CD4-positive, alpha-beta memory T cell (primary cell): ENCODE results near the gene SATB2. TPM values are rescaled to one million over a fixed set of nuclear protein-coding genes. Genes with fewer than 3 reads are reported as not detected.

ENCODE experiments used
- CTCF ChIA-PET: fragments of 350-600 bp; sonication (Branson Sonifier 250); formaldehyde crosslinking; loops from one replicate; lab custom pipeline; 2021; ENCODE audit warnings: inconsistent platforms; ENCODE audit not compliant: partially characterized antibody; lab: Charles Lee
- POLR2A ChIA-PET: fragments of 350-600 bp; sonication (Branson Sonifier 250); formaldehyde crosslinking; loops from one replicate; lab custom pipeline; 2021; ENCODE audit not compliant: partially characterized antibody; lab: Charles Lee
- DNase-seq, 5 donors: peaks; one replicate each; pipeline versions ENCODE4 v3.0.0 to v3.0.0-alpha.2; 2020 to 2022; ENCODE audit warnings: mixed read lengths in 1 of 5
- H3K27ac ChIP-seq: one replicate; pipeline ENCODE4 v1.7.0; 2013; ENCODE audit warnings: low read depth, low read length
- H3K27me3 ChIP-seq: 2 replicates; pipeline ENCODE4 v1.7.0; 2013; ENCODE audit warnings: mild to moderate bottlenecking, low read length, moderate library complexity; ENCODE audit not compliant: insufficient read depth
- H3K36me3 ChIP-seq: 2 replicates; pipeline ENCODE4 v1.7.0; 2013; ENCODE audit warnings: mild to moderate bottlenecking, low read length, moderate library complexity; ENCODE audit not compliant: insufficient read depth
- H3K4me1 ChIP-seq: 2 replicates; pipeline ENCODE4 v1.7.0; 2013; ENCODE audit warnings: mild to moderate bottlenecking, low read length, moderate library complexity; ENCODE audit not compliant: insufficient read depth
- H3K4me3 ChIP-seq, 2 donors: one replicate each; pipeline ENCODE4 v1.7.0; 2013; ENCODE audit warnings: low read length in 2 of 2, mild to moderate bottlenecking in 1 of 2
- H3K9me3 ChIP-seq, 2 donors: one replicate each; pipeline ENCODE4 v1.7.0; 2013; ENCODE audit warnings: low read length in 2 of 2, control low read depth in 1 of 2; ENCODE audit not compliant: control insufficient read depth in 1 of 2
- H3K27ac Mint-ChIP-seq, 7 donors: one replicate each; pipeline ENCODE4 v1.8.0; 2020 to 2021; ENCODE audit warnings: mixed read lengths in 7 of 7, mild to moderate bottlenecking in 6 of 7, inconsistent platforms in 3 of 7, moderate library complexity in 3 of 7
- H3K27me3 Mint-ChIP-seq, 2 donors: one replicate each; pipeline ENCODE4 v1.8.0; 2020 to 2021; ENCODE audit warnings: mixed read lengths in 2 of 2
- H3K36me3 Mint-ChIP-seq, 2 donors: one replicate each; pipeline ENCODE4 v1.8.0; 2020 to 2021; ENCODE audit warnings: mixed read lengths in 2 of 2, inconsistent platforms in 1 of 2, mild to moderate bottlenecking in 1 of 2
- H3K4me1 Mint-ChIP-seq, 4 donors: one replicate each; pipeline ENCODE4 v1.8.0; 2020 to 2021; ENCODE audit warnings: mixed read lengths in 4 of 4, mild to moderate bottlenecking in 1 of 4
- H3K4me3 Mint-ChIP-seq, 8 donors: one replicate each; pipeline ENCODE4 v1.8.0; 2020 to 2021; ENCODE audit warnings: mixed read lengths in 8 of 8, mild to moderate bottlenecking in 7 of 8, moderate library complexity in 6 of 8, inconsistent platforms in 3 of 8
- H3K9me3 Mint-ChIP-seq, 8 donors: one replicate each; pipeline ENCODE4 v1.8.0; 2020 to 2021; ENCODE audit warnings: mixed read lengths in 8 of 8, mild to moderate bottlenecking in 5 of 8, inconsistent platforms in 3 of 8, moderate library complexity in 1 of 8
- intact Hi-C: fragments of 100-400 bp; cut with micrococcal nuclease; formaldehyde crosslinking; loops from one replicate; pipeline ENCODE4 v1.15.1; 2023
- polyA plus RNA-seq, 2 donors: library from polyadenylated mRNA; unstranded; fragments of 300-500 nt; fragmentation: Illumina TruSeq; gene quantifications; one replicate each; pipeline ENCODE4 v1.2.3, GENCODE V29; 2021
- total RNA-seq, 2 experiments: library from RNA; stranded (reverse); gene quantifications; one replicate each; pipeline ENCODE4 v1.2.3, GENCODE V29; 2021

Gene SATB2
- total and polyA plus RNA-seq, 4 experiments from 2014 or later: 0.06 TPM; not detected in 3

- Histone ChIP-seq H3K27ac (no peak overlapping the region), H3K27me3 (peaks cover 68% of the 10 kb centered on the region), H3K36me3 (no peaks in the 10 kb centered on the region), H3K4me3 (no peak overlapping the region), H3K9me3 (no peaks in the 10 kb centered on the region), H3K4me1 (peaks cover 14% of the 10 kb centered on the region)
- Mint-ChIP-seq H3K4me3 (peak overlapping the region in 5 of 8 donors; percentile 17 to 55 (median 39)), H3K27me3 (peaks cover 72 to 74% of the 10 kb centered on the region in 2 donors), H3K36me3 (peaks cover 0 to 5% of the 10 kb centered on the region in 2 donors), H3K9me3 (peaks cover 0 to 9% (median 3%) of the 10 kb centered on the region in 8 donors), H3K4me1 (peaks cover 5 to 23% (median 14%) of the 10 kb centered on the region in 4 donors), H3K27ac (no peak overlapping the region)
- DNase-seq: no peak
- CTCF ChIA-PET: interaction anchor here (1.3 to 1.6 kb wide), 2 partner anchors 10 to 11 kb away, joined by 3 to 4 read pairs; no protein-coding TSS in a partner anchor
- POLR2A ChIA-PET: no interaction called here
- intact Hi-C loops: no loop called here
Observed at GRCh38 chr2:199470672-199471442, 13.1 kb upstream of the SATB2 start.

DNA sequence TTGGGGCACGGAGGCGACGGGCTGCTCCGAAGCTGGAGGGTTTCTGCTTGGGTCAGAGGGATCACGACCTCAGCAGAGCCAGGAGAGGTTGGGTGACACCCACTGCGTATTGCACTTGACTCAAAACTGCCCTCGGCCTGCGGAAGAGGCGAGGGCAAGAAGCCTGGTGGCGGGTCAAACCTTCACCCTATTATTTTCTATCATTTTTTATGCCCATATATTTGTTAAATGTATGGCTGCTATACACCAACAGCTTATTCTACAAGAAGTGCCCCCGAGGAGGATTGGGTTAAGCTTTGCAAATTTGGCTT is 12.6 kb upstream of the SATB2 start:
- no peak overlapping the region for H3K4me3 ChIP-seq
- H3K27ac ChIP-seq: no peak overlapping the region
- POLR2A ChIA-PET: no interaction called here
- intact Hi-C loops: no loop called here
- H3K36me3 ChIP-seq: no peaks in the 10 kb centered on the region
- Mint-ChIP-seq H3K9me3 (peaks cover 0 to 14% (median 4%) of the 10 kb centered on the region in 8 donors), H3K27ac (peak overlapping the region in 1 of 7 donors; percentile 37), H3K27me3 (peaks cover 75 to 77% of the 10 kb centered on the region in 2 donors), H3K4me3 (peak overlapping the region in 3 of 8 donors; percentile 17 to 55 (median 24)), H3K36me3 (peaks cover 0 to 5% of the 10 kb centered on the region in 2 donors), H3K4me1 (peaks cover 5 to 23% (median 14%) of the 10 kb centered on the region in 4 donors)
- no peak for DNase-seq
- H3K9me3 ChIP-seq: no peaks in the 10 kb centered on the region
- H3K4me1 ChIP-seq: peaks cover 14% of the 10 kb centered on the region
- CTCF ChIA-PET: interaction anchor here (1.3 kb wide), 1 partner anchor 10 kb away, joined by 3 read pairs; no protein-coding TSS in a partner anchor
- H3K27me3 ChIP-seq: peaks cover 73% of the 10 kb centered on the region

DNA sequence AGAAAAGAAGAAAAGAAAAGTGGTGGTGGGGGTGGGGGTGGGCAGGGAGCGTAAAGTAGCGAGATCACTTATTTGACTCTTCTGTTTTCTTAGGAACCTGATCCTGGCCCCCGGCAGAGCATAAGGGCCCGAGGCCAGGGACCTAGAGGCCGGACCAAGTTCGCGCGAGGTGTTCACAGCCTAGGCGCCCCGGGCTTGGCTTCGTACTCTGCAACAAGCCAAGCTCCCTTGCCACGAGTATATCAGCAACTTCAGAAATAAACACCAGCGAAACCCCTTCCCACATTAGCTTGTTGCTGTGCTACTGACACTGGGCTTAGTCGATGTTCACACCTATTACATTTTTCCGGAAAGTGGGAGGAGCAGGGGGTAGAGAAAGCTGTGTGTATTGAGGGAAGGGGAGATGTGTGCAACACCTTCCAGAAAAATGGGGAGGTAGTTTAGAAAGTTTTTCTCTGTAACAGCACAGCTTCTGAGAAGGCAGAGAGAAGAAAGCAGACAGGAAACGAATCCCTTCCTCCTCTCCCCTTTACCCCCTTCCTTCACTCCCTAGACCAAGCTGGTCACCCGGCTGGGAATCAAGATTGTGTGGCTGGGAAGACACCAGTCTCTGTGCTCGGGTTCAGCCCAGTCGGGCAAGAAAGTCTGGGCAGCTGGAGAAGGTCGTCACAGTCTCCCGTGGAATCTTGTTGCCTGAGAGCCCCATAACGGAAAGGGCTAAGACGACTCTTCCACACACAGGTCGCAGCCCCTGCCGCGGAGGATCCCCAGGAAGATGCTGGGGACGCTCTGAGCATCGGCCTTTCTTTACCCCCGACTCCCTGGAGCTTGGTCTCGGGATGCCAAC is 12.0 kb upstream of the SATB2 start:
- POLR2A ChIA-PET: no interaction called here
- peak overlapping the region in 6 of 8 donors; percentile 17 to 82 (median 54) for H3K4me3 Mint-ChIP-seq

DNA sequence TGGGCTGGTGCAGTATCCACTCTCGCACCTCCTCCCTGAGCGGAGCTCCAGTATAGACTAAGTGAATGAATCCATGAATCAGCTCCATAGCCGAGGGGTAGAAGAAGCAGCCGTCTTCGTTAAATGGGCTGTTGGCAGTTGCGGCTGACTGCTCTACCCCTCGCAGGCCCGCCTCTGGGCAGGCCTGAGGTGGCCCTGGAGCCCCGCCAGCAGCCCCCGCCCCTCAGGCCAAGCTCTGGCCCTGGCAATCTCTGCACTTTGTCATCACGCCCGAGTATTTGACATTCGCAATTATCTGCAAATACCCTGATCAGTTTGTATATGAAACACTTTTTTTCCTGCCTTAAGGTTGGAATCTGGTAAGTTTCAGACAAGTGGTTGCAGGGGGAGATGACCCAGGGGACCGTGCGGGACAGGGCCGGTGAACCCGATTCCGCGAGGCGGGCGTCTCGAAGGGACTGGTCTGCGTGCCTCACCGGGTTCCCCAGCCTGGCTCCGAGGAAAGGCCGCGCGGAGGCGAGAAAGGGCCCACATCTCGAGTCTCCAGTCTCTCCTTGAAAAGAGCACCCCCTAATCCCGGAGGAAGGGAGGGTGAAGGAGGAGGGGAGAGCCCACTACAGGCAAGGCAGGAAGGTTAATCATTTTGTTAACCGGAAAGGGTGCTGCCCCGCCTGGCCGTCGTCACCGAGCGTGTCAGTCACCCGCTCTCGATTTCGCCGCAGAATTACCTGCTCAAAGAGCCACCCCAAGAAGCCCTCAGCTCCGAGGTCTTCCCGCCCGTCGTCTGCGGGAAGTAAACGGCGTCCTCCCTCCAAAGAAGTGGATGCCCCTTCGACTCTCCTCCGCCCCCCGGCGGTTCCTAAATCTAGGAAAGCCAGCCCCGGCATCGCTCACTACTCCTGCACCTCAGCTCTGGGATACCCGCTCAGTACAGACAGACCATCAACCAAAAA is 11.1 kb upstream of the SATB2 start:
- POLR2A ChIA-PET: no interaction called here
- peak in 1 of 5 donors; percentile 19 for DNase-seq
- intact Hi-C loops: no loop called here
- no peak overlapping the region for H3K4me3 ChIP-seq
- Mint-ChIP-seq H3K4me3 (peak overlapping the region in 7 of 8 donors; percentile 13 to 82 (median 46)), H3K27ac (no peak overlapping the region), H3K4me1 (peaks cover 8 to 32% (median 18%) of the 10 kb centered on the region in 4 donors), H3K36me3 (peaks cover 0 to 5% of the 10 kb centered on the region in 2 donors), H3K27me3 (peaks cover 73 to 76% of the 10 kb centered on the region in 2 donors), H3K9me3 (peaks cover 0 to 19% (median 10%) of the 10 kb centered on the region in 8 donors)
- peaks cover 82% of the 10 kb centered on the region for H3K27me3 ChIP-seq
- H3K9me3 ChIP-seq: no peaks in the 10 kb centered on the region
- H3K27ac ChIP-seq: no peak overlapping the region
- CTCF ChIA-PET: interaction anchor here (1.3 to 2.3 kb wide), 2 partner anchors 12 to 20 kb away, joined by 3 to 10 read pairs; no protein-coding TSS in a partner anchor
- peaks cover 22% of the 10 kb centered on the region for H3K4me1 ChIP-seq
- H3K36me3 ChIP-seq: no peaks in the 10 kb centered on the region

More for the DNA sequence above, 12.0 kb upstream of the SATB2 start:
- Histone ChIP-seq H3K27me3 (peaks cover 77% of the 10 kb centered on the region), H3K4me3 (no peak overlapping the region), H3K27ac (no peak overlapping the region), H3K4me1 (peaks cover 14% of the 10 kb centered on the region), H3K36me3 (no peaks in the 10 kb centered on the region), H3K9me3 (no peaks in the 10 kb centered on the region)
- Mint-ChIP-seq H3K4me1 (peaks cover 7 to 28% (median 18%) of the 10 kb centered on the region in 4 donors), H3K27ac (no peak overlapping the region), H3K27me3 (peaks cover 78 to 79% of the 10 kb centered on the region in 2 donors), H3K9me3 (peaks cover 0 to 19% (median 9%) of the 10 kb centered on the region in 8 donors), H3K36me3 (peaks cover 0 to 5% of the 10 kb centered on the region in 2 donors)
- DNase-seq: no peak
- CTCF ChIA-PET: interaction anchor here (1.3 to 2.3 kb wide), 2 partner anchors 11 to 19 kb away, joined by 3 to 10 read pairs; no protein-coding TSS in a partner anchor
- intact Hi-C loops: no loop called here

GRCh38 chr2:199467066-199467822 is 9.5 kb upstream of the SATB2 start:
- Mint-ChIP-seq H3K4me3 (no peak overlapping the region), H3K27ac (peak overlapping the region in 1 of 7 donors; percentile 27), H3K4me1 (peaks cover 8 to 37% (median 19%) of the 10 kb centered on the region in 4 donors), H3K27me3 (peaks cover 64% of the 10 kb centered on the region in 2 donors), H3K9me3 (peaks cover 0 to 19% (median 11%) of the 10 kb centered on the region in 8 donors), H3K36me3 (peaks cover 0 to 5% of the 10 kb centered on the region in 2 donors)
- peaks cover 87% of the 10 kb centered on the region for H3K27me3 ChIP-seq
- H3K4me3 ChIP-seq: no peak overlapping the region
- intact Hi-C loops: no loop called here
- no peak for DNase-seq
- H3K27ac ChIP-seq: no peak overlapping the region
- peaks cover 33% of the 10 kb centered on the region for H3K4me1 ChIP-seq
- ChIA-PET CTCF (interaction anchor here (1.1 to 1.5 kb wide), 2 partner anchors 18 to 21 kb away, joined by 3 to 4 read pairs; no protein-coding TSS in a partner anchor), POLR2A (no interaction called here)
- H3K9me3 ChIP-seq: no peaks in the 10 kb centered on the region
- H3K36me3 ChIP-seq: no peaks in the 10 kb centered on the region

DNA sequence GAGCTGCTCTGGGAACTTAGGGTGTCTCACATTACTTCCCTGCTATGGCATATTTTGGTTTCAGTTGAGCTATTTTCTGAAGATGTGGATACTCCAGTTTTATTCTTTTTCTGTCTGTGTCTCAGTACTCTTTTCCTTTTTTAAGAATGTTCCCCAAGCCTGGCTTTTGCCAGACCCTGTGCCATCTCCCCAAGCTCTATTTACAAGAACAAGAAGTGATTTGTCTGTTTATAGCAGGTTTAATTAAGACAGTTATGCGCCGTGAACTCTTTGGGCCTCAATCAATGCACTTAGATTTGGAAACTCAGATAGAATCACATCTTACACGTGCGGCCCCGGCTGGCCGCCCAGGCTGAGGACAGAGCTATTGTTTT is 8.9 kb upstream of the SATB2 start:
- H3K9me3 Mint-ChIP-seq: peaks cover 0 to 20% (median 12%) of the 10 kb centered on the region in 8 donors
- Histone ChIP-seq H3K36me3 (no peaks in the 10 kb centered on the region), H3K9me3 (peaks cover 0 to 2% of the 10 kb centered on the region in 2 donors), H3K27me3 (peaks cover 88% of the 10 kb centered on the region), H3K27ac (no peak overlapping the region), H3K4me1 (peaks cover 33% of the 10 kb centered on the region), H3K4me3 (no peak overlapping the region)
- intact Hi-C loops: no loop called here
- no peak for DNase-seq
- H3K4me1 Mint-ChIP-seq: peaks cover 8 to 38% (median 18%) of the 10 kb centered on the region in 4 donors
- H3K27ac Mint-ChIP-seq: peak overlapping the region in 1 of 7 donors; percentile 27
- peak overlapping the region in 1 of 8 donors; percentile 39 for H3K4me3 Mint-ChIP-seq
- ChIA-PET POLR2A (no interaction called here), CTCF (interaction anchor here (1.1 to 1.5 kb wide), 2 partner anchors 19 to 22 kb away, joined by 3 to 4 read pairs; no protein-coding TSS in a partner anchor)
- H3K27me3 Mint-ChIP-seq: peaks cover 59 to 60% of the 10 kb centered on the region in 2 donors
- H3K36me3 Mint-ChIP-seq: peaks cover 0 to 5% of the 10 kb centered on the region in 2 donors
